Measurements from ENCODE around the gene HSPA14. TPM values are rescaled to one million over a fixed set of nuclear protein-coding genes. Genes with fewer than 3 reads are reported as not detected.
"Not testable (repeated sequence)": the region's sequence is repeated elsewhere in the genome, so short reads cannot be mapped to it uniquely, and the experiment has no call there.

HSPA14 gene
- total RNA-seq, 1 experiment from 2014 or later = 17.5 TPM

DNA sequence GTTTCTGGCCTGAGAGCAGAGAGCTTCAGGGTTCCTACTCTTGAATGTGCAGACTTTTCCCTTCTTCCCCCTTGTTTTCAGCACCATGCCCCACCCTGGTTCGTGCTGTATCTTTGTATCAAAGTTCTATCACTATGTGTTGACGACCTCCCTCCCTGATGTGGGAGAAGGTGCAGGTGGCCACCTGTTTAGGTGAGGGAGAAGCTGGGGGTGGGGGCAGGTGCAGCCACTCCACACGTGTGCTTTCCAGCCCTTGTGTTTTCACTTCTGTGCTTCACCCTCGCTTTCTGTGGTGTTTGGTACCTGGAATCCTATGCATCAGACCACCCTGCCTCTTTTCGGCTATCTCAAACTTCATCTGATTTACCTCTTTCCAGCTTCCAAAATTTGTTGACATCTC is 20.9 kb downstream of the HSPA14 start:
- no TSS peak for BruUV-seq (replicated peaks)
- no peaks in the 10 kb centered on the region for H4K20me1 ChIP-seq (ENCODE audit: low read length)
- H3K27ac ChIP-seq (ENCODE audit: low read length) = no peak overlapping the region
- no peaks in the 10 kb centered on the region for H3K79me2 ChIP-seq (ENCODE audit: low read length)
- H3K4me3 ChIP-seq (ENCODE audit: low read length) = no peak overlapping the region
- ATAC-seq (no peak), DNase-seq (no peak)
- no peaks in the 10 kb centered on the region for H3K36me3 ChIP-seq (ENCODE audit: low read depth, low read length)
- ChIA-PET POLR2A (ENCODE audit: unreplicated experiment) (no interaction called here), CTCF (no interaction called here)
- H3K27me3 ChIP-seq (ENCODE audit: low read length) = no peaks in the 10 kb centered on the region
- no peak overlapping the region for H3K9ac ChIP-seq (ENCODE audit: low read length)
- intact Hi-C loops (cut with micrococcal nuclease) = no loop called here
- H3K4me1 ChIP-seq (ENCODE audit: insufficient read depth, low read length) = no peaks in the 10 kb centered on the region
- H3K9me2 ChIP-seq (replicated peaks; ENCODE audit: low read length) = no peaks in the 10 kb centered on the region
- no peaks in the 10 kb centered on the region for H3K9me3 ChIP-seq (ENCODE audit: low read length)
- no peak overlapping the region for H3K4me2 ChIP-seq (ENCODE audit: low read length)
- TF ChIP-seq, protein P1, sequence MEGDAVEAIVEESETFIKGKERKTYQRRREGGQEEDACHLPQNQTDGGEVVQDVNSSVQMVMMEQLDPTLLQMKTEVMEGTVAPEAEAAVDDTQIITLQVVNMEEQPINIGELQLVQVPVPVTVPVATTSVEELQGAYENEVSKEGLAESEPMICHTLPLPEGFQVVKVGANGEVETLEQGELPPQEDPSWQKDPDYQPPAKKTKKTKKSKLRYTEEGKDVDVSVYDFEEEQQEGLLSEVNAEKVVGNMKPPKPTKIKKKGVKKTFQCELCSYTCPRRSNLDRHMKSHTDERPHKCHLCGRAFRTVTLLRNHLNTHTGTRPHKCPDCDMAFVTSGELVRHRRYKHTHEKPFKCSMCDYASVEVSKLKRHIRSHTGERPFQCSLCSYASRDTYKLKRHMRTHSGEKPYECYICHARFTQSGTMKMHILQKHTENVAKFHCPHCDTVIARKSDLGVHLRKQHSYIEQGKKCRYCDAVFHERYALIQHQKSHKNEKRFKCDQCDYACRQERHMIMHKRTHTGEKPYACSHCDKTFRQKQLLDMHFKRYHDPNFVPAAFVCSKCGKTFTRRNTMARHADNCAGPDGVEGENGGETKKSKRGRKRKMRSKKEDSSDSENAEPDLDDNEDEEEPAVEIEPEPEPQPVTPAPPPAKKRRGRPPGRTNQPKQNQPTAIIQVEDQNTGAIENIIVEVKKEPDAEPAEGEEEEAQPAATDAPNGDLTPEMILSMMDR (conservative IDR thresholded peaks at IDR 0.05; ENCODE audit: low read depth, low read length) = no peak
- no peak for TF ChIP-seq EZH2 (IDR thresholded peaks at IDR 0.05; ENCODE audit: low read length, unreplicated experiment)
- TF ChIP-seq EZH2phosphoT487 (IDR thresholded peaks at IDR 0.05; ENCODE audit: borderline replicate concordance, low read length) = no peak
- H2AFZ ChIP-seq (ENCODE audit: low read length) = no peak overlapping the region
- no peaks in the 10 kb centered on the region for H3F3A ChIP-seq (ENCODE audit: low read length, unreplicated experiment)

DNA sequence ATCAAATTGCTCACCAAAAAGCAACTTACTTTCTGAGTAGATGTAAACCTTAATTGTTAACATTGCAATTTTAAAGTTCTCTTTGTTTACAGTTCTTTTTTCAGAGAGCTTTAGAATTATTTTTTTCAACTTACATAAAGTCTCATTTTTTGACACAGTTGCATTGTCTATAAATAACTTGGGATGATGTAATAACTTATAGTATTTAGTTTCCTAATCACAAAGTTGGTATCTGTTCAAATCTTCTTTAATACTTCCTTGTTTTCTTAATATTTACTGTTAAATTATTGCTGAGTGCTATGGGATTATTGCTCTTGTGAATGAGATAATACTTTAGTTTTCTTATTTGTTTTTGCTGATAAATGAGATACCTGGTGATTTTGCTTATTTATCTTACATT is 21.7 kb downstream of the HSPA14 start:
- no peak overlapping the region for H3K9ac ChIP-seq (ENCODE audit: low read length)
- H3K4me2 ChIP-seq (ENCODE audit: low read length) = no peak overlapping the region
- TF ChIP-seq, protein P1 (conservative IDR thresholded peaks at IDR 0.05; ENCODE audit: low read depth, low read length) = no peak
- TF ChIP-seq EZH2 (IDR thresholded peaks at IDR 0.05; ENCODE audit: low read length, unreplicated experiment) = no peak
- no peak for TF ChIP-seq EZH2phosphoT487 (IDR thresholded peaks at IDR 0.05; ENCODE audit: borderline replicate concordance, low read length)
- BruUV-seq (replicated peaks) = no TSS peak
- DNase-seq (no peak), ATAC-seq (no peak)
- no peaks in the 10 kb centered on the region for H3K79me2 ChIP-seq (ENCODE audit: low read length)
- no peaks in the 10 kb centered on the region for H3K36me3 ChIP-seq (ENCODE audit: low read depth, low read length)
- ChIA-PET CTCF (no interaction called here), POLR2A (ENCODE audit: unreplicated experiment) (no interaction called here)
- no peaks in the 10 kb centered on the region for H3K4me1 ChIP-seq (ENCODE audit: insufficient read depth, low read length)
- intact Hi-C loops (cut with micrococcal nuclease) = no loop called here
- no peaks in the 10 kb centered on the region for H3K9me2 ChIP-seq (replicated peaks; ENCODE audit: low read length)
- no peaks in the 10 kb centered on the region for H3K9me3 ChIP-seq (ENCODE audit: low read length)
- H3K27ac ChIP-seq (ENCODE audit: low read length) = no peak overlapping the region
- H3F3A ChIP-seq (ENCODE audit: low read length, unreplicated experiment) = no peaks in the 10 kb centered on the region
- H3K4me3 ChIP-seq (ENCODE audit: low read length) = no peak overlapping the region
- no peaks in the 10 kb centered on the region for H3K27me3 ChIP-seq (ENCODE audit: low read length)
- no peaks in the 10 kb centered on the region for H4K20me1 ChIP-seq (ENCODE audit: low read length)
- H2AFZ ChIP-seq (ENCODE audit: low read length) = no peak overlapping the region

GRCh38 chr10:14860791-14861190 is 22.7 kb downstream of the HSPA14 start:
- Histone ChIP-seq H3K27ac (ENCODE audit: low read length) (no peak overlapping the region), H2AFZ (ENCODE audit: low read length) (no peak overlapping the region), H3K79me2 (ENCODE audit: low read length) (no peaks in the 10 kb centered on the region), H3F3A (ENCODE audit: low read length, unreplicated experiment) (no peaks in the 10 kb centered on the region), H3K4me2 (ENCODE audit: low read length) (no peak overlapping the region), H3K9ac (ENCODE audit: low read length) (no peak overlapping the region), H4K20me1 (ENCODE audit: low read length) (no peaks in the 10 kb centered on the region), H3K9me3 (ENCODE audit: low read length) (no peaks in the 10 kb centered on the region), H3K4me3 (ENCODE audit: low read length) (no peak overlapping the region), H3K36me3 (ENCODE audit: low read depth, low read length) (no peaks in the 10 kb centered on the region), H3K4me1 (ENCODE audit: insufficient read depth, low read length) (no peaks in the 10 kb centered on the region), H3K27me3 (ENCODE audit: low read length) (no peaks in the 10 kb centered on the region), H3K9me2 (replicated peaks; ENCODE audit: low read length) (no peaks in the 10 kb centered on the region)
- ChIA-PET CTCF (no interaction called here), POLR2A (ENCODE audit: unreplicated experiment) (interaction anchor here (0.6 kb wide), 1 partner anchor 92 kb away, joined by 4 read pairs; no protein-coding TSS in a partner anchor)
- no TSS peak for BruUV-seq (replicated peaks)
- TF ChIP-seq EZH2 (IDR thresholded peaks at IDR 0.05; ENCODE audit: low read length, unreplicated experiment) = no peak
- TF ChIP-seq, protein P1 (conservative IDR thresholded peaks at IDR 0.05; ENCODE audit: low read depth, low read length) = no peak
- TF ChIP-seq EZH2phosphoT487 (IDR thresholded peaks at IDR 0.05; ENCODE audit: borderline replicate concordance, low read length) = no peak
- DNase-seq (no peak), ATAC-seq (no peak)
- intact Hi-C loops (cut with micrococcal nuclease) = no loop called here

GRCh38 chr10:14864466-14864865 is 26.4 kb downstream of the HSPA14 start:
- H2AFZ ChIP-seq (ENCODE audit: low read length); H3K4me2 ChIP-seq (ENCODE audit: low read length); H3K36me3 ChIP-seq (ENCODE audit: low read depth, low read length); H3K79me2 ChIP-seq (ENCODE audit: low read length); H3K9me3 ChIP-seq (ENCODE audit: low read length); H3K4me1 ChIP-seq (ENCODE audit: insufficient read depth, low read length); ATAC-seq; H3K9me2 ChIP-seq (replicated peaks; ENCODE audit: low read length); intact Hi-C loops (cut with micrococcal nuclease); H4K20me1 ChIP-seq (ENCODE audit: low read length); H3K27me3 ChIP-seq (ENCODE audit: low read length); H3K9ac ChIP-seq (ENCODE audit: low read length); H3K27ac ChIP-seq (ENCODE audit: low read length); CTCF ChIA-PET; H3K4me3 ChIP-seq (ENCODE audit: low read length); DNase-seq; POLR2A ChIA-PET (ENCODE audit: unreplicated experiment); H3F3A ChIP-seq (ENCODE audit: low read length, unreplicated experiment): not testable (repeated sequence)
- BruUV-seq (replicated peaks) = TSS peak; percentile 12

- H3K4me1 ChIP-seq (ENCODE audit: insufficient read depth, low read length); H3K9me2 ChIP-seq (replicated peaks; ENCODE audit: low read length); H3K79me2 ChIP-seq (ENCODE audit: low read length); H3K4me2 ChIP-seq (ENCODE audit: low read length); CTCF ChIA-PET; H3K27me3 ChIP-seq (ENCODE audit: low read length); POLR2A ChIA-PET (ENCODE audit: unreplicated experiment); H3K9me3 ChIP-seq (ENCODE audit: low read length); H4K20me1 ChIP-seq (ENCODE audit: low read length); H3K27ac ChIP-seq (ENCODE audit: low read length); H3K9ac ChIP-seq (ENCODE audit: low read length); intact Hi-C loops (cut with micrococcal nuclease); BruUV-seq (replicated peaks); H3K4me3 ChIP-seq (ENCODE audit: low read length); H3K36me3 ChIP-seq (ENCODE audit: low read depth, low read length); H2AFZ ChIP-seq (ENCODE audit: low read length); ATAC-seq; H3F3A ChIP-seq (ENCODE audit: low read length, unreplicated experiment); DNase-seq: not testable (repeated sequence)
These were observed 26.8 kb downstream of the HSPA14 start for GRCh38 chr10:14864871-14865270.
